ENCODE data around the gene KATNAL1. TPM values are rescaled to one million over a fixed set of nuclear protein-coding genes. Genes with fewer than 3 reads are reported as not detected.
"Not testable (repeated sequence)": the region's sequence is repeated elsewhere in the genome, so short reads cannot be mapped to it uniquely, and the experiment has no call there.

KATNAL1 gene
- total RNA-seq, 1 donor from 2014 or later = 46.9 TPM

GRCh38 chr13:30268673-30269072, 38.7 kb downstream of the KATNAL1 start:
- Histone ChIP-seq H3K4me3 (no peak overlapping the region), H3K27ac (replicated peaks) (no peak overlapping the region), H3K36me3 (no peaks in the 10 kb centered on the region), H3K4me1 (peaks cover 9% of the 10 kb centered on the region), H3K27me3 (ENCODE audit: low read depth) (no peaks in the 10 kb centered on the region), H3K9me3 (replicated peaks) (no peaks in the 10 kb centered on the region)
- intact Hi-C loops (cut with micrococcal nuclease) = no loop called here
- TF ChIP-seq, protein P1, sequence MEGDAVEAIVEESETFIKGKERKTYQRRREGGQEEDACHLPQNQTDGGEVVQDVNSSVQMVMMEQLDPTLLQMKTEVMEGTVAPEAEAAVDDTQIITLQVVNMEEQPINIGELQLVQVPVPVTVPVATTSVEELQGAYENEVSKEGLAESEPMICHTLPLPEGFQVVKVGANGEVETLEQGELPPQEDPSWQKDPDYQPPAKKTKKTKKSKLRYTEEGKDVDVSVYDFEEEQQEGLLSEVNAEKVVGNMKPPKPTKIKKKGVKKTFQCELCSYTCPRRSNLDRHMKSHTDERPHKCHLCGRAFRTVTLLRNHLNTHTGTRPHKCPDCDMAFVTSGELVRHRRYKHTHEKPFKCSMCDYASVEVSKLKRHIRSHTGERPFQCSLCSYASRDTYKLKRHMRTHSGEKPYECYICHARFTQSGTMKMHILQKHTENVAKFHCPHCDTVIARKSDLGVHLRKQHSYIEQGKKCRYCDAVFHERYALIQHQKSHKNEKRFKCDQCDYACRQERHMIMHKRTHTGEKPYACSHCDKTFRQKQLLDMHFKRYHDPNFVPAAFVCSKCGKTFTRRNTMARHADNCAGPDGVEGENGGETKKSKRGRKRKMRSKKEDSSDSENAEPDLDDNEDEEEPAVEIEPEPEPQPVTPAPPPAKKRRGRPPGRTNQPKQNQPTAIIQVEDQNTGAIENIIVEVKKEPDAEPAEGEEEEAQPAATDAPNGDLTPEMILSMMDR (IDR thresholded peaks at IDR 0.05; ENCODE audit: borderline replicate concordance) = no peak
- no peak for DNase-seq

GRCh38 chr13:30266756-30267155, 40.6 kb downstream of the KATNAL1 start:
- no peak for DNase-seq
- Histone ChIP-seq H3K27ac (replicated peaks) (no peak overlapping the region), H3K4me1 (no peaks in the 10 kb centered on the region), H3K36me3 (no peaks in the 10 kb centered on the region), H3K9me3 (replicated peaks) (no peaks in the 10 kb centered on the region), H3K4me3 (no peak overlapping the region), H3K27me3 (ENCODE audit: low read depth) (no peaks in the 10 kb centered on the region)
- TF ChIP-seq, protein P1 (IDR thresholded peaks at IDR 0.05; ENCODE audit: borderline replicate concordance) = no peak
- intact Hi-C loops (cut with micrococcal nuclease) = no loop called here

DNA sequence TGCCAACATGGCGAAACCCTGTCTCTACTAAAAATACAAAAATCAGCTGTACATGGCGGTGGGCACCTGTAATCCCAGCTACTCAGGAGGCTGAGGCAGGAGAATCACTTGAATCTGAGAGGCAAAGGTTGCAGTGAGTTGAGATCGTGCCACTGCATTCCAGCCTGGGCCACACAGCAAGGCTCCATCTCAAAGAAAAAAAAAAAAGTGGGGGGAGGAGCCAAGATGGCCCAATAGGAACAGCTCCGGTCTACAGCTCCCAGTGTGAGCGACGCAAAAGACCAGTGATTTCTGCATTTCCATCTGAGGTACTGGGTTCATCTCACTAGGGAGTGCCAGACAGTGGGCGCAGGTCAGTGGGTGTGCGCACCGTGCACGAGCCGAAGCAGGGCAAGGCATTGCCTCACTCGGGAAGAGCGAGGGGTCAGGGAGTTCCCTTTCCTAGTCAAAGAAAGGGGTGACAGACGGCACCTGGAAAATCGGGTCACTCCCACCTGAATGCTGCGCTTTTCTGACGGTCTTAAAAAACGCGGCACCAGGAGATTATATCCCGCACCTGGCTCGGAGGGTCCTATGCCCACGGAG, 48.1 kb downstream of the KATNAL1 start:
- DNase-seq; H3K27me3 ChIP-seq (ENCODE audit: low read depth); intact Hi-C loops (cut with micrococcal nuclease): not testable (repeated sequence)

DNA sequence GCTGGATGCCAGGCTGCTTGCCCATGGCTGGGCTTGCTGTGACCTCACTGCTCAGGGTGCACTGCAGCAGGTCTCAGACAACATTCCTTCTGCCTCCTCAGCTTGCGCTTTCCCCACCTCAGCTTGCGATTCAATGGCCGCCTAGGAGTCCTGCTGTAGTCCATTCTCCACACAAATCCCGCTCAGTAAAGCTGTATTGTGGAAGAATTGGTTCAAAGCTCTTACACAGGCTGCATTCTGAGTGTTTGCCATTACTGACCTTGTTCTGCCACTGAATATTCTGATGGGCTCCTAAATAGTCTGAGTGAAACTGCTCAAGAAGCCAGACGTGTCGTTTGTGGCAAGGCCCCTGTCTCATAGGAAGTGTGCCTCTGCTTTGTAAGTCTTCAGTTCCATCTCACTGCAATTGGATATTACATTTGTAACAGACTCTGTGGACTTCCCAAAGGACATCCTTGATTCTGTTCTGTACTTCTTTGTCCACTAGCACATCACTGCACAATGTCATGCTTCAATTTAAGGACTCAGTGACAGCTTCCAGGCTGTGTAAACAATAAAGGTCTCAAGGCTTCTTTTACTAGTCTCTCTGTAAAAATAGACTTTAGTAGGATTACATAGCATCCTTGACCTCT, 49.8 kb downstream of the KATNAL1 start:
- peaks cover 17% of the 10 kb centered on the region for H3K4me1 ChIP-seq
- intact Hi-C loops (cut with micrococcal nuclease) = no loop called here
- no peaks in the 10 kb centered on the region for H3K27me3 ChIP-seq (ENCODE audit: low read depth)
- TF ChIP-seq, protein P1 (IDR thresholded peaks at IDR 0.05; ENCODE audit: borderline replicate concordance) = no peak
- H3K36me3 ChIP-seq = peaks cover 15% of the 10 kb centered on the region
- H3K4me3 ChIP-seq = no peak overlapping the region
- no peak for DNase-seq
- peak overlapping the region; percentile 62 for H3K27ac ChIP-seq (replicated peaks)
- no peaks in the 10 kb centered on the region for H3K9me3 ChIP-seq (replicated peaks)

More for the DNA sequence above, 48.1 kb downstream of the KATNAL1 start:
- H3K4me3 ChIP-seq; H3K36me3 ChIP-seq; H3K27ac ChIP-seq (replicated peaks); H3K9me3 ChIP-seq (replicated peaks): not testable (repeated sequence)
- peaks cover 17% of the 10 kb centered on the region for H3K4me1 ChIP-seq

GRCh38 chr13:30256713-30257467, 50.5 kb downstream of the KATNAL1 start:
- no peak for DNase-seq
- Histone ChIP-seq H3K27ac (replicated peaks) (peak overlapping the region; percentile 62), H3K36me3 (peaks cover 15% of the 10 kb centered on the region), H3K9me3 (replicated peaks) (no peaks in the 10 kb centered on the region), H3K27me3 (ENCODE audit: low read depth) (no peaks in the 10 kb centered on the region), H3K4me1 (peaks cover 20% of the 10 kb centered on the region), H3K4me3 (no peak overlapping the region)
- TF ChIP-seq, protein P1 (IDR thresholded peaks at IDR 0.05; ENCODE audit: borderline replicate concordance) = no peak
- intact Hi-C loops (cut with micrococcal nuclease) = no loop called here

DNA sequence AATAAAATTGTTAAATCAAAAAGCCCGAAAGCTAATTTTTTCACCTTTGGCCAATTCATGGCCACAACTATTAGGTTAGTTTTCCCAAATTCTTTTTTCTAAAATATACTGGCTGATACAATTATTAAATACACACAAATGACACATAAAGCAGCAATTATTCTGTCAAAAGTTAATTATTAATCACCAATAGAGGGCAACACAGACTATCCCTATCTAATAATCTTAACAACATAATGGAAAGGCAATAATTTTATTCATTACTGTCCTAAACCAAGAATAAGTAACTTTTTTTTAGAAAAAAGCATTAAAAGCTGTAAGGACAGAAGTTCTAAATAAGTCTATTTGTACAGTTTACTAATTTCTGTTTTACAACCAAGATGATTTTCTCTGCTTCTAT, 51.7 kb downstream of the KATNAL1 start:
- H3K4me1 ChIP-seq = peaks cover 20% of the 10 kb centered on the region
- H3K9me3 ChIP-seq (replicated peaks) = no peaks in the 10 kb centered on the region
- H3K36me3 ChIP-seq = peaks cover 15% of the 10 kb centered on the region
- TF ChIP-seq, protein P1 (IDR thresholded peaks at IDR 0.05; ENCODE audit: borderline replicate concordance) = peak; percentile 37
- no peak overlapping the region for H3K4me3 ChIP-seq
- intact Hi-C loops (cut with micrococcal nuclease) = no loop called here
- H3K27me3 ChIP-seq (ENCODE audit: low read depth) = no peaks in the 10 kb centered on the region
- no peak overlapping the region for H3K27ac ChIP-seq (replicated peaks)
- no peak for DNase-seq

All from left ventricle myocardium inferior (tissue), 1 donor.